ENCODE measurements around the gene TTI1.

TTI1 gene

GRCh38 chr20:37934634-37935375 is 98.5 kb downstream of the TTI1 start:
- no peak for DNase-seq

- no peak for DNase-seq
Observed at GRCh38 chr20:37933786-37934633, 99.2 kb downstream of the TTI1 start.
